ENCODE data around the gene HNRNPUL1.

HNRNPUL1 gene

GRCh38 chr19:41263850-41264580, at the start of gene HNRNPUL1:
HNRNPUL1 (plus strand) TSS chr19:41264372; CDS start chr19:41264504, 132 bp downstream.
- peak within 1 kb of the TSS; percentile 97 for H3K27ac ChIP-seq
- TF ChIP-seq CTCF (IDR thresholded peaks at IDR 0.05) (peak; percentile 49), ZFX (IDR thresholded peaks at IDR 0.05; ENCODE audit: borderline replicate concordance) (0 out of 2 replicates have a peak, but pooled peaks have one; percentile 37)

- H3K27ac ChIP-seq, result no peak overlapping the region
- no peak for TF ChIP-seq ZFX (IDR thresholded peaks at IDR 0.05; ENCODE audit: borderline replicate concordance)
- TF ChIP-seq CTCF (IDR thresholded peaks at IDR 0.05), result no peak
Observed at GRCh38 chr19:41217741-41218140, 46.4 kb upstream of the HNRNPUL1 start.

GRCh38 chr19:41218249-41218614, 45.9 kb upstream of the HNRNPUL1 start:
- no peak overlapping the region for H3K27ac ChIP-seq
- TF ChIP-seq ZFX (IDR thresholded peaks at IDR 0.05; ENCODE audit: borderline replicate concordance) (no peak), CTCF (IDR thresholded peaks at IDR 0.05) (no peak)

GRCh38 chr19:41218615-41219507, 45.3 kb upstream of the HNRNPUL1 start, which contains the start of gene AXL:
AXL (plus strand) TSS chr19:41219223; CDS start chr19:41219393, 170 bp downstream.
- TF ChIP-seq ZFX (IDR thresholded peaks at IDR 0.05; ENCODE audit: borderline replicate concordance), result no peak
- H3K27ac ChIP-seq, result no peak within 1 kb of the TSS

GRCh38 chr19:41219924-41220567, 44.1 kb upstream of the HNRNPUL1 start:
- no peak for TF ChIP-seq CTCF (IDR thresholded peaks at IDR 0.05)
- no peak for TF ChIP-seq ZFX (IDR thresholded peaks at IDR 0.05; ENCODE audit: borderline replicate concordance)
- H3K27ac ChIP-seq, result no peak overlapping the region

- H3K27ac ChIP-seq, result no peak overlapping the region
- no peak for TF ChIP-seq CTCF (IDR thresholded peaks at IDR 0.05)
- TF ChIP-seq ZFX (IDR thresholded peaks at IDR 0.05; ENCODE audit: borderline replicate concordance), result no peak
Observed at GRCh38 chr19:41220811-41221210, 43.4 kb upstream of the HNRNPUL1 start.

- TF ChIP-seq ZFX (IDR thresholded peaks at IDR 0.05; ENCODE audit: borderline replicate concordance) (no peak), CTCF (IDR thresholded peaks at IDR 0.05) (no peak)
- H3K27ac ChIP-seq, result no peak overlapping the region
Observed at GRCh38 chr19:41221514-41222205, 42.5 kb upstream of the HNRNPUL1 start.
